Stimulated activated CD4-positive, alpha-beta T cell treated with anti-CD3 and anti-CD28 coated beads, Interleukin-15, amount 100 ng/mL, for 1 hour (primary cell): Measurements from ENCODE around the gene GPSM1.
"Not testable (repeated sequence)": the region's sequence is repeated elsewhere in the genome, so short reads cannot be mapped to it uniquely, and the experiment has no call there.

ENCODE experiments used
- DNase-seq, 2 donors: peaks; one replicate each; pipeline ENCODE4 v3.0.0-alpha.2; 2020; ENCODE audit warnings: low read depth in 1 of 2, low spot score in 1 of 2

GPSM1 gene

DNA sequence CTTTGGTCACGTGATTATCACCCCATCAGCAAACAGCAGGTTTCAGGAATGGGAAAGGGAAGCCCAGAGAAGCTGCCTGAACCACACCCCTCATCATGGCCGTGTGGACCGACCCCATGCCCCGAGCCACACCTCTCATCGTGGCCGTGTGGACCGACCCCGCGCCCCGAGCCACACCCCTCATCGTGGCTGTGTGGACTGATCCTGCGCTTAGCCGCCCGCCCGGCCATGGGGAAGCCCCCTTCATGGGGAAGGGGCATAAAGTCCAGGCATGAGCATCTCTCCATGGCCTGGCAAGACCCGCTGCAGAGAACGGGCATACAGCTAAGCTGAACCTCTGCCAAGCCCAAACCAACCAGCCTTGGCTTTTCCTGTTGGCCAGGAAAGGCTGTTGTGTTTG, 66.2 kb downstream of the GPSM1 start:
- no peak for DNase-seq

GRCh38 chr9:136394312-136395019, 67.1 kb downstream of the GPSM1 start:
- no peak for DNase-seq

GRCh38 chr9:136395020-136395340, 67.6 kb downstream of the GPSM1 start:
- no peak for DNase-seq

DNA sequence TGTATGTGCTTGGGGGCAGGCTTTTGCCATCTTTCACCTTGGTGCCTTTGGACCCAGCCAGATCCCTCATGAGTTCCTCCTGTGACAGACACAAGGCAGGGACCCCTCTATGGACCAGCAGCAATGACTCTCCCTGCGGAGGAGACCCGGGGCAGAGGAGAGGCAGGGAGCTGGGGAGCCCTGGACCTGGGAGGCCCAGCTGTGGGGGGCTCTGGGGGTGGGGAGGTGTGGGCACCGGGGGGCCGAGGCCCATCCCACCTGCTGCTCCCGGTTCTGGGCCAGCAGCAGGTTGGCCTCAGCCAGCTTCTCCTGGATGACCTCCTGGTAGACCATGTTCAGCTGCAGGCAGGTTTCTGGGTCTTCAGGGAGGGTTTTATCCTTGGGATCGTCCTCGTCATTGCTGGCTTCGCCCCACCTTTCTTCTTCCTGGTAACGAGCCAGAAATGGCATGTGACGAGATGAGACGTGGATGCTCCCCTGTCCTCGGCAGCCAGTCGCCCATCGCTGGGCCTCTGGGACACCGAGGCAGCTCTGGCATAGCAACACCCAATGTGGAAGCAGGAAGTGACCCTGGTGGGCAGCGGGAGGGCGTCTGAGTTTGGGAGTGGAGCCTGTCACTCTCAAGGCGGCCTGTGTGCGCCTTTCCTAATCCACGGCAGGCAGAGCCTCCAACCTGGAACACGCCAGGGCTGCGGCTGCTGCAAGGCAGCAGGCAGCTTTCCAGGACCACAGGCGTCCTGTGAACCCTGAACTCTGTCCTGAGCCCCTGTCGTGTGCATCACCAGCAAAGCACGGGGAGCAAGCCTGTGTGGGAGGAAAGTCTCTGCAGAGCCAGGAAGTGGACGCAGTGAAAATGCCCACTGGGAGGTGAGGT, 68.2 kb downstream of the GPSM1 start:
- DNase-seq: no peak

DNA sequence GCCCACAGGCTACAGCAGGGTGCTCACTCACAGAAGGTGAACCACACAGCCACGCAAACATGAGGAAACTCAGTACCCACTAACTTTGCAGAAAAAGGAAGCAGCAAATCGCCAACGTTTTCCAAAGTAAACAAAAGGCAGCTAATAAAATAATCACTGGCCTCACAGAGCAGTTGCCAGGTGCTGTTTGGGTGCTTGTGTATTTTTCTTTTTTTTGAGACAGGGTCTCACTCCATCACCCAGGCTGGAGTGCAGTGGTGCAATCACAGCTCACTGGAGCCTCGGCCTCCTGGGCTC, 68.8 kb downstream of the GPSM1 start:
- DNase-seq: no peak

- DNase-seq: no peak
These were observed 70.3 kb downstream of the GPSM1 start for GRCh38 chr9:136397643-136398042.

DNA sequence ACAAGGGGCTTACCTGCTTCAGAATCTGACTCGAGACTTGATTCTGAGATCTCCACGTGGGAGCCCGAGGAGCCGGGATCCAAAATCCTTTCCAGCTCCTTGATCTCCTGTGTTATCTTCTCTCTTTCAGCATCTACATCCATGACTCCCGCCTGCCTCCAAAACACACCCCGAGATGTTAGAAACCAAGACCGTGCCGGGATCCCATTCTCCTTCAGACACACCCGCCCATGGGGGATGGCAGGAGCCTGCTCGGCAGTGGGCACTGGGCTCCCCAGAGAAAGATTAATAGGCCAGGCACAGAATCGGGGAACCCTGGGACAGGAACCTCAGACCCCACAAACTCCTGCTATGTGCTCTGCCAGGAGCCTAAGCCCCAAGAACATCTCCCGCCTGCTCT, 70.9 kb downstream of the GPSM1 start:
- no peak for DNase-seq

DNA sequence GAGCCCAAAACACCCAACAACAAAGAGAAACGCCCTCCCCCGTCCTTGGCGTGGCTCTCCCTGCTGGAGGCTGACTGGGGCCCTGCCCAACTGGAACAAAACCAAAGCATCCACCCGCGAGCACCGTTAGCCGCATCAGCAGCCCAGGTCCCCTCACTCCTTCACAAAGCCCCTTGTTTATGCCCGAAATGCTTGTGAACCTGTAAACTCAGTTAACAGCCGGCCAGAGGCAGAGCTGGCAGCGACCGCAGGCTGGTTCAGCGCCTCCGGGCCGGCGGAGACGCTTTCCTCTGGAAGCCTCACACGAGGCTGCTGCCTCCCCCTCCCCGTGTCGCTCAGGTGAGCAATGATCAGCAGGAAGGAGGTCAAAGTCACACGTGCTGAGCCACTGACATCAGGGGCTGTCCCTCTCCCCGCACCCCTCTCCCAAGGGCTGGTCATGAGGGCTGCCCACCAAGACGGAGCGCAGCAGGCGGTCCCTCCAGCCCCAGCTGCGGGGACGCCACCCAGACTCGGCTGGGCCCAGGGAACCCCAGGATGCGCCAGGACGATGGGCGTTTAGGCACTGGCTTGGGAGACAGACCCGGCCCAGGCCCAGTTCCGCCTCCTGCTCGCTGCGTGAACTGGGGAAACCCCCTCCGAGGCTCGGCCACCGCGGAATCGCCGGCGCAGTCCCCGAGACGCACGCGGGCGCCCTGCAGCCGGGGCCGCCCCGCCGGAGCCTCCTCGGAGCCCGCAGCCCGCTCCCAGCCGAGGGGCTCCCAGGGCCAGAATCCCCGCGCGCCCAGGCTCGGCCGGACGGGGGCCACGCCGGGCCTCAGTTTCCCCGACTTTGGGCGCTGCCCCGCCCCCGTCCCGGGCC, 72.1 kb downstream of the GPSM1 start:
- no peak for DNase-seq

DNA sequence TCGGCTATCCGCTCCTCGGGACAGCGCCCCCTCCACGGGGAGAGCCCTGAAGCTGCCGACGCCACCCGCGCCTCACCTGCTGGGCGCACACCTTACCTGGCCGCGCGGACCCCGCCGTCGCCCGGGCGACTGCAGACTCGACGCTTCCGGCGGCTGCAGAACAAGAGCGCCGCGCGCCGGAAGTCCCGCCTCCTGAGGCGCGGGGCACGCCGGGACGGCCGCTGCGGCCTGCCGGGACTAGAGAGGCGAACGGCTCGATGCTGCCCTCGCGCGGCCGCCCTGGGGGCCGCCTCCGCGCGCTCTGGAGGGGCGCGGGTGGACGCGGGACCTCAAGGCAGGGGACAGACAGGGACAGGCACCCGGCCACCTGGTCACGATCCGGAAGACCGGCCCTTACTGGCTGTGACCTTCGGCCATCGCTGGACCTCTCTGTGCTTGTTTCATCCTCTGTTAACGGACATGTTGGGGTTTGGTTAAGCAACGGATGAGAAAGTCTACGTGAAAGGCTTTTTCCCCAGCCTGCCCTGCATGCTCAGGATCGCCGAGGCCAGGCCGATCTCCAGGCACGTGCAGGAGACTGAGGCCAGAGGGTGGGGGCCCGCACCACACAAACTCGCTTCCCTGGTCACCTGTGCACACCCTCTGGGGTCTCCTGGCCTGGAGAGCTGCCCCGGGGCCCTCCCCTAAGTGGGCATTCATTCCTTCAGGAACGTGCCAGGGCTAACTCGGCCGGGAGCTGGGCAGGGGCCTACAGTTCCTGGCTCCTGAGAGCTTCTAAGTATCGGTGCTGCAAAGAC, 72.9 kb downstream of the GPSM1 start, which contains the start of gene SNAPC4:
Gene SNAPC4 (minus strand): TSS at position 133 of the 797 bp plus-strand sequence. CDS start 1,742 bp downstream, outside the sequence.
- peak; percentile 75 to 85 for DNase-seq

GRCh38 chr9:136401173-136401922, 74.0 kb downstream of the GPSM1 start:
- no peak for DNase-seq

- DNase-seq: no peak
These were observed 74.7 kb downstream of the GPSM1 start for GRCh38 chr9:136402067-136402466.

GRCh38 chr9:136403538-136403914, 76.2 kb downstream of the GPSM1 start:
- DNase-seq: peak; percentile 57 to 58

GRCh38 chr9:136403915-136404800, 76.8 kb downstream of the GPSM1 start:
- DNase-seq: no peak

GRCh38 chr9:136404801-136405136, 77.4 kb downstream of the GPSM1 start:
- DNase-seq: no peak

- DNase-seq: no peak
These were observed 78.1 kb downstream of the GPSM1 start for GRCh38 chr9:136405481-136405880.

DNA sequence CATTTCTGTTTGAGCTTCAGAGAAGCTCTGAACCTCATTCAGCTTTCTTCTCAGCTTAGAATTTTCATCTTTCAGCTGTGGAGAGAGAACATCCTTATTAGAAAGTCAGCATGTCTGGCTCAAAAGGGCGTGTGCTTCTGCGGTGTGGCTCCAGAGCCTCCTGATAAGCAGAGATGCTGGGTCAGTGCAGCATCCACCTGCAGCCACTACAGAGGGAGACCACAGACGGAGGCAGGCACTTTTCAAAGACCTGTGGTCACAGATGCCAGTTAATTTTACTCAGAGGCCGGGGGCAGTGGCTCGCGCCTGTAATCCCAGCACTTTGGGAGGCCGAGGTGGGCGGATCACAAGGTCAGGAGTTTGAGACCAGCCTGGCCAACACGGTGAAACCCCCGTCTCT, 78.6 kb downstream of the GPSM1 start:
- DNase-seq: not testable (repeated sequence)

DNA sequence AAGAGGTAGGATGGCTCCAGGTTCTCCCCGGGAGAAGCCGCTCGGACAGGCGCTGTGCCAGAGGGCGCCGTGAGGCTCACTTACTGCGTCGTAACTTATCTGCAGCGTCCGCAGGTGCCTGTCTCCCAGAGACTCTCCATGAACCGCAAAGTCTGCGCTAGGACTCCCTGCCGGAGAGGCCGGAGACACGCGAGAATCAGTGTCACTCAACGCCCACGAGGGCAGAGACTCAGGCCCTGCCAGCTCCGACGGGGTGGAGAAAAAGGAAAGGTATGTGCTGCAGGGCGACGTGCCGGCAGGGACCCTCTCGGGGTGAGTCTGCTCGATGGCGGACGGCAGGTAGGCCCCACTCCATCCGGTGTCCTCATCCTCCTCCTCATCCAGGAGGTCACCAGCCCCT, 79.7 kb downstream of the GPSM1 start:
- not testable (repeated sequence) for DNase-seq

GRCh38 chr9:136407911-136408310, 80.6 kb downstream of the GPSM1 start:
- DNase-seq: no peak
